GM20431 (cell line): ENCODE data around the gene TUFT1.
"Not testable (repeated sequence)": the region's sequence is repeated elsewhere in the genome, so short reads cannot be mapped to it uniquely, and the experiment has no call there.

Source experiments
- in situ Hi-C: fragments of 300-500 bp; cut with MseI, MboI; formaldehyde crosslinking; loops from one replicate; pipeline ENCODE4 v1.15.0; 2020; ENCODE audit warnings: low sequenced_read_pairs; ENCODE audit not compliant: unreplicated experiment

Gene TUFT1

GRCh38 chr1:151511636-151512215 is 28.4 kb upstream of the TUFT1 start:
- in situ Hi-C loops, result no loop called here

DNA sequence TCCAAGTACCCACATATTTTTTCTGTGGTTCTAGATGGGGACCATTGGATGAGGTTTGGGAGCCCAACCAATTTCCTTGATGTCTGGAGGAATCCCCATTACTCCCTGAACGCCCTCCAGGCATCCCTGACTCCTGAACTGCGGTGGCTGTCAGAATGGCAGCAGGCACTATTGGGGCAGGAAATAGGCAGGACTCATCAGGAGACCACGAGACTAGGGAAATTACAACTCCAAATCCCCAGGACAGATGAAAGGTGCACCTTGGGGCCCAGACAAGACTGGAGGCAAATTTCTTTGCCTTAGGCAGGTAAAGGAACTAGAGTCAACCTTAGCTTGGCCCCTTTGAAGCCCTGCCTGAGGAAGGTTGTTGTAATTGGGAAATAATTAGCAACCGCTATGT is 27.8 kb upstream of the TUFT1 start:
- in situ Hi-C loops, result no loop called here

DNA sequence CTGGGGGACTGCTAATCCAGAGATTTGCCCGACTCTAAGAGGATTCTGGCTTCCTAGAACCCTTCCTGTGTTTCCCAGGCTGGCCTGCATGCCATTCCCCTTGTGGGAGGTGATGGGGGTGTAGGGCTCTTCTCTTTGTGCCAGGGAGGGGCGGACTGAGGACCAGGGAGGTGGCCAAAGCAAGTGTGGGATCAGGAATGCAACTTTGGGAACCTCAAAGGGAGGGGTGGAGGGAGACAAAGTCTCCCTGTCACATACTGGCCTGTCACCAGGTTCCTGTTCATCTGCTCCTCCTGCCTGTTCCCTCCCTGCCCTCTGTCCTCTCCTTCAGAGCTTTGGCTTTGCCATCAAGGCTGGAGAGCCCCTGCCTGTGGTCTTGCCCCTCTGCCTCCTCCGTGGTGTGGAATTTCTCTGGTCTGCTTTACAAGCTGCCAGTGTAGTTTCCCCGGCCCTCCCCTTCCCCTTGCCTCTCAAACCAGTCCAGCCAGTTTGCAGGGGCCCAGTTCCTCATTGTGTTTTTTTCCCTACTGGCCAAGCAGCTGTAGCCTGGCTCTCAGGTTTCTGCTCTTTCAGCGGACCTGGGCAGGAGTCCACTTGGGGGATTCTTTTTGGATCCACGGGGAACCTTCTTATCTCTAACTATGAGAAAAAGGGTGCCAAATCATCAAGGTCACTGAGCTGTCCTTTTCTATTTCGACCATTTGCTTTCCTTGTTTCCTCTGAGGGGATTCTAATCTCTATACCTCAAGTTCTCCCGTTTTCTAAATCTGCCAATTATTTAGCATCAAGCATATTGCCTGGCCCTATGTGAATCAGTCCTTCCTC is 27.1 kb upstream of the TUFT1 start:
- in situ Hi-C loops, result no loop called here

GRCh38 chr1:151513626-151514121 is 26.4 kb upstream of the TUFT1 start:
- in situ Hi-C loops, result no loop called here

- in situ Hi-C loops, result no loop called here
These were observed 25.7 kb upstream of the TUFT1 start for GRCh38 chr1:151514366-151514765.

DNA sequence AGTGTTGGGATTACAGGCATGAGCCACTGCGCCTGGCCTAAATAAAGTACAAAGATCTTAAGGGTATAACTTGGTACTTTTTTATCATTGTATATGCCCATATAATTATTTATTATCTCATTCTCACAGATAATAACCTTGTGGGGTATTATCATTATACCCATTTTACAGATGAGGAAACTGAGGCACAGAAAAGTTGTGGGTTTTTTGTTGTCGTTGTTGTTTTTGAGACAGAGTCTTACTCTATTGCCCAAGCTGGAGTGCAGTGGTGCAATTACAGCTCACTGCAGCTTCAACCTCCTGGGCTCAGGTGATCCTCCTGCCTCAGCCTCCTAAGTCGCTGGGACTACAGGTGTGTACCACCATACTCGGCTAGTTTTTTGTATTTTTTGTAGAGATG is 24.8 kb upstream of the TUFT1 start:
- in situ Hi-C loops, result no loop called here

DNA sequence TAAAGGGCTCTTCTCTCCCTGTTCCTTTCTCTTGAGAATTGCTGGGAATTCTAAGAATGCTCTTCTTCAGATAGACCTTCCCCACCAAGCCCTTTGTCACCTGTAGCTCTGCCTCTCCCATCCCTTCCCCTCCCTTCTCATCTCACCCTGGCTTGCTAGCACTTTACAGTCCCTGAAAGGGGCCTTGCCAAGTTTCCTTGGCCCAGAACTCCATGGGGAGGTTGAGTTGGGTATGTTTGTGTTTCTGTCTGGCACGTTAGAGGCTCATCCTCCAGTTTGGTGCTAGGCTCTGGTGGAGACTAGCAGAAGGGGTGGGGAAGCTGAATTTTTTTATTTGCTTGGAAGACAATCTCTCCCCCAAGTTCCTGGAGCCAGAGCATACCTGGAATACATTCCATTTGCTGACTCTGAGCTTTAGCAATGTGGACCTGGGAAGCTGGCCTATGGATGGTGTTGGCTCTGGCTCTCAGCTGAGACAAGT is 24.0 kb upstream of the TUFT1 start:
- in situ Hi-C loops, result no loop called here

DNA sequence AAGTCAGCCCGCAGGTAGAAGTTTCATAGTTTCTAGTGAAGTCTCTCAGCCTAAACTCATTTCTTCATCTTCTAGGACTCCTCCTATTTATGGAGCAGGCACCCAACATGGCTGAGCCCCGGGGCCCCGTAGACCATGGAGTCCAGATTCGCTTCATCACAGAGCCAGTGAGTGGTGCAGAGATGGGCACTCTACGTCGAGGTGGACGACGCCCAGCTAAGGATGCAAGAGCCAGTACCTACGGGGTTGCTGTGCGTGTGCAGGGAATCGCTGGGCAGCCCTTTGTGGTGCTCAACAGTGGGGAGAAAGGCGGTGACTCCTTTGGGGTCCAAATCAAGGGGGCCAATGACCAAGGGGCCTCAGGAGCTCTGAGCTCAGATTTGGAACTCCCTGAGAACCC is 21.7 kb upstream of the TUFT1 start:
- in situ Hi-C loops, result no loop called here

- in situ Hi-C loops, result no loop called here
These were observed 21.2 kb upstream of the TUFT1 start for GRCh38 chr1:151518936-151519335.

- in situ Hi-C loops, result no loop called here
These were observed 20.4 kb upstream of the TUFT1 start for GRCh38 chr1:151519667-151520066.

- in situ Hi-C loops, result no loop called here
These were observed 19.8 kb upstream of the TUFT1 start for GRCh38 chr1:151520359-151520758.

- in situ Hi-C loops, result not testable (repeated sequence)
These were observed 17.7 kb upstream of the TUFT1 start for GRCh38 chr1:151522427-151522826.

DNA sequence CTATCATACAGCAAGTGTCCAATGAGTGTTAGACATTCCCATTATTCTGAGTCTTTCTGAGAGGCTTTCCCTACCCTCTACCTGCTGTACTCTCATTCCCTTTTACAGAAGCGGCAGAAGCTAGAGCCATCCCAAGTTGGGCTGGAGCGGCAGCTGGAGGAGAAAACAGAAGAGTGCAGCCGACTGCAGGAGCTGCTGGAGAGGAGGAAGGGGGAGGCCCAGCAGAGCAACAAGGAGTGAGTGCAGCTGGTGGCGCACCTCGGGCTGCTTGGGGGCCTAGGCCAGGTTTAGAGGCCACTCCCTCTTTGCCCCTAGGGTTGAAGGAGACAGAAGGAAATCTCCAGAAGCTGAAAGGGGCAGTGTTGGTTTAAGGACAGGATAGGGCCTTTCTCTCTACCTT is 16.8 kb upstream of the TUFT1 start:
- in situ Hi-C loops, result no loop called here

GRCh38 chr1:151524736-151525135 is 15.4 kb upstream of the TUFT1 start:
- in situ Hi-C loops, result no loop called here

- in situ Hi-C loops, result no loop called here
These were observed 13.2 kb upstream of the TUFT1 start for GRCh38 chr1:151526735-151527525.

DNA sequence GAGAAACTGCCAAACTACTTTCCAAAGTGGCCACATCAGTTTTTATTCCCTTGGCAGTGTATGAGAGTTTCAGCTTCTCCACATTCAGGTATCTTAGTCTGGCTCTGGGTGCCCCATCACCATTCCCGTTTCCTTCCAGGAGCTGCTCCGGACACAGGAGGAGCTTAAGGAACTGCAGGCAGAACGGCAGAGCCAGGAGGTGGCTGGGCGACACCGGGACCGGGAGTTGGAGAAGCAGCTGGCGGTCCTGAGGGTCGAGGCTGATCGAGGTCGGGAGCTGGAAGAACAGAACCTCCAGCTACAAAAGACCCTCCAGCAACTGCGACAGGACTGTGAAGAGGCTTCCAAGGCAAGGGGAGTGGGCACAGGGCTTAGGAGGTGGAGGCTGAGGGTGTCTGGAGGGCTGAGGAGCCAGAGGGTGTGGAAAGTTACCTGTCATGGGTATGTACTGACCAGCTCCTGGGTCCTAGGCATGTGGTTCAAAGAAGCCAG is 10.9 kb upstream of the TUFT1 start:
- in situ Hi-C loops, result no loop called here

DNA sequence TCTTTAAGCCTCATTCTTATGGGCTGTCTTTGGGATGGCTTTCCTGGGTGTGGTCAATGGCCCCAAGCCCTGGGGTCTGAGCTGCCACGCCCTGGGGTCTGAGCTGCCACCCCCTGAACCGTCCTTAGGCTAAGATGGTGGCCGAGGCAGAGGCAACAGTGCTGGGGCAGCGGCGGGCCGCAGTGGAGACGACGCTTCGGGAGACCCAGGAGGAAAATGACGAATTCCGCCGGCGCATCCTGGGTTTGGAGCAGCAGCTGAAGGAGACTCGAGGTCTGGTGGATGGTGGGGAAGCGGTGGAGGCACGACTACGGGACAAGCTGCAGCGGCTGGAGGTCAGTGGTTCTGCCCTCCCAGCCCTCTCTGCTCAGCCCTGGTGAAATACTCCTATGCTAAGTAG is 10.3 kb upstream of the TUFT1 start:
- in situ Hi-C loops, result no loop called here

DNA sequence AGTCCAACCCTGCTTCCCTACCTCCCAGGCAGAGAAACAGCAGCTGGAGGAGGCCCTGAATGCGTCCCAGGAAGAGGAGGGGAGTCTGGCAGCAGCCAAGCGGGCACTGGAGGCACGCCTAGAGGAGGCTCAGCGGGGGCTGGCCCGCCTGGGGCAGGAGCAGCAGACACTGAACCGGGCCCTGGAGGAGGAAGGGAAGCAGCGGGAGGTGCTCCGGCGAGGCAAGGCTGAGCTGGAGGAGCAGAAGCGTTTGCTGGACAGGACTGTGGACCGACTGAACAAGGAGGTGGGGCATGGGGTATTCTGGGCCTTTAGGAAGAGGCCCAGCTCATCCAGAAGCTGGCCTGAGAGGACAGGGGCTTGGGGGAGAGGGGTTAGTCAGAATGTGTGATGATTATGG is 9.6 kb upstream of the TUFT1 start:
- in situ Hi-C loops, result no loop called here

- in situ Hi-C loops, result no loop called here
These were observed 6.2 kb upstream of the TUFT1 start for GRCh38 chr1:151533870-151534269.

DNA sequence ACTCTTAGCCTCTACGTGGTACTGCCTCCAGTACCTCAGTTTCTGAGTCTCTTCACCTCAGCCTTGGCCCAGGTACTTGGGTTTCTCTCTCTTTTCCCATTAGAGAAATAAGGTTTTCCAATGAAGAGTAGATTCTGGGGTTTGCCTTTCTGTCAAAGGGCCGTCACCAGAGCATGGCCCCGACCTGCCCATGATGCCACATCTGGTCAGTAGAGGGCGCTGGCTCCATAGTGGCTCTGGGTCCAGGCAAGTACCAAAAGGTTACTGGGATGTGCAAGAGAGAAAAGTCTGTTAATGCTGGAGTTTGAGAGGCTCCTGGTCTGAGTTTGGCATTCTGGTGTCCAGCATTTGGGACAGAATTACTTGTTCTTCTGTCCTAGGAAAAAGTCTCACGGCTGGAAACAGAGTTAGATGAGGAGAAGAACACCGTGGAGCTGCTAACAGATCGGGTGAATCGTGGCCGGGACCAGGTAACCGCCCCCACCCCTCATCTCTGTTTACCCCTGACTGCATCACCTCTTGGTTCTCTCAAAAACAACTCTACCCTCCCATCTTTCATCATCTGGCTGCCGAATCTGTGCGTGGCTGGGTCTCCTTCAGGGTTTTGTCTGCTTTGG is 5.3 kb upstream of the TUFT1 start:
- in situ Hi-C loops, result no loop called here
